GM19239 (cell line): ENCODE measurements around the gene AQP5.

Source experiments
- DNase-seq: peaks from one replicate; pipeline ENCODE4 v3.0.0; 2011; ENCODE audit warnings: low spot score; ENCODE audit not compliant: insufficient read length
- FAIRE-seq: peaks from 2 replicates; lab custom pipeline; 2011; peaks lifted over from hg19 to GRCh38; lab: Jason Lieb, UNC

AQP5 gene

GRCh38 chr12:49961111-49961922 is at the start of gene AQP5:
TSS of gene AQP5 (plus strand) at chr12:49961872. CDS start at chr12:49962018, 146 bp downstream.
- FAIRE-seq (no peak), DNase-seq (no peak)

- FAIRE-seq, result no peak
These were observed 49.1 kb upstream of the AQP5 start for GRCh38 chr12:49912345-49913255.

GRCh38 chr12:49916129-49916919 is 45.3 kb upstream of the AQP5 start:
- FAIRE-seq (no peak), DNase-seq (no peak)

More at GRCh38 chr12:49912345-49913255, 49.1 kb upstream of the AQP5 start:
- DNase-seq, result no peak

GRCh38 chr12:49917166-49917787 is 44.4 kb upstream of the AQP5 start:
- FAIRE-seq (no peak), DNase-seq (no peak)

- DNase-seq (no peak), FAIRE-seq (no peak)
These were observed 43.9 kb upstream of the AQP5 start for GRCh38 chr12:49917788-49918173.

- DNase-seq (no peak), FAIRE-seq (no peak)
These were observed 41.3 kb upstream of the AQP5 start for GRCh38 chr12:49920241-49920914.

- DNase-seq (no peak), FAIRE-seq (no peak)
These were observed 40.8 kb upstream of the AQP5 start for GRCh38 chr12:49920915-49921286.

GRCh38 chr12:49921299-49921698 is 40.4 kb upstream of the AQP5 start:
- DNase-seq, result no peak
- FAIRE-seq, result no peak

GRCh38 chr12:49921936-49922335 is 39.7 kb upstream of the AQP5 start:
- DNase-seq, result no peak
- FAIRE-seq, result no peak

GRCh38 chr12:49922349-49923034 is 39.2 kb upstream of the AQP5 start:
- DNase-seq, result no peak
- no peak for FAIRE-seq

GRCh38 chr12:49923035-49923644 is 38.5 kb upstream of the AQP5 start:
- DNase-seq (no peak), FAIRE-seq (no peak)

GRCh38 chr12:49923880-49924556 is 37.7 kb upstream of the AQP5 start:
- DNase-seq (no peak), FAIRE-seq (no peak)

GRCh38 chr12:49924628-49925246 is 36.9 kb upstream of the AQP5 start:
- DNase-seq (no peak), FAIRE-seq (no peak)

GRCh38 chr12:49925433-49926204 is 36.1 kb upstream of the AQP5 start:
- no peak for FAIRE-seq
- DNase-seq, result no peak

- DNase-seq, result no peak
- no peak for FAIRE-seq
These were observed 33.2 kb upstream of the AQP5 start for GRCh38 chr12:49928471-49928870.

GRCh38 chr12:49929581-49929980 is 32.1 kb upstream of the AQP5 start:
- FAIRE-seq (no peak), DNase-seq (no peak)
